NCI-H748 (cell line): ENCODE measurements around the gene PCDHB10.

Experiments
- DNase-seq: peaks from one replicate; lab custom pipeline; 2025; ENCODE audit not compliant: unreplicated experiment; lab: John Stamatoyannopoulos, UW

The PCDHB10 gene

GRCh38 chr5:141236516-141237313 lies 44.6 kb downstream of the PCDHB10 start:
- DNase-seq = no peak

GRCh38 chr5:141241496-141241895 lies 49.3 kb downstream of the PCDHB10 start:
- DNase-seq = no peak
